HCEC 1CT (cell line): ENCODE measurements around the gene TTYH1.

ENCODE experiments used
- DNase-seq: peaks from one replicate; pipeline ENCODE4 v3.0.0-alpha.2; 2017

The TTYH1 gene

GRCh38 chr19:54424660-54425381, 9.6 kb downstream of the TTYH1 start:
- DNase-seq = no peak

- no peak for DNase-seq
Observed at GRCh38 chr19:54425382-54425723, 10.1 kb downstream of the TTYH1 start.

- no peak for DNase-seq
Observed at GRCh38 chr19:54426291-54426931, 11.1 kb downstream of the TTYH1 start.

- DNase-seq = no peak
Observed at GRCh38 chr19:54427586-54427985, 12.3 kb downstream of the TTYH1 start.

- no peak for DNase-seq
Observed at GRCh38 chr19:54428323-54429175, 13.3 kb downstream of the TTYH1 start.

GRCh38 chr19:54429176-54429495, 13.9 kb downstream of the TTYH1 start:
- DNase-seq = no peak

- DNase-seq = no peak
Observed at GRCh38 chr19:54429545-54430227, 14.4 kb downstream of the TTYH1 start.

GRCh38 chr19:54430306-54431254, 15.3 kb downstream of the TTYH1 start:
- DNase-seq = no peak

- DNase-seq = no peak
Observed at GRCh38 chr19:54431255-54431838, 16.1 kb downstream of the TTYH1 start.

- no peak for DNase-seq
Observed at GRCh38 chr19:54432144-54432738, 17.0 kb downstream of the TTYH1 start.

GRCh38 chr19:54433697-54434096, 18.4 kb downstream of the TTYH1 start:
- no peak for DNase-seq

GRCh38 chr19:54434112-54434872, 19.0 kb downstream of the TTYH1 start:
- DNase-seq = no peak

GRCh38 chr19:54434873-54435214, 19.6 kb downstream of the TTYH1 start:
- DNase-seq = no peak

GRCh38 chr19:54435551-54436016, 20.3 kb downstream of the TTYH1 start:
- no peak for DNase-seq

- no peak for DNase-seq
Observed at GRCh38 chr19:54436031-54436523, 20.8 kb downstream of the TTYH1 start.

- DNase-seq = no peak
Observed at GRCh38 chr19:54436628-54437252, 21.5 kb downstream of the TTYH1 start.

- DNase-seq = no peak
Observed at GRCh38 chr19:54439174-54439851, 24.0 kb downstream of the TTYH1 start.

- DNase-seq = no peak
Observed at GRCh38 chr19:54440641-54441040, 25.4 kb downstream of the TTYH1 start.

GRCh38 chr19:54444737-54445136, 29.5 kb downstream of the TTYH1 start:
- no peak for DNase-seq
